NCI-H1417 treated with DMSO at 0.1 percent for 48 hours (cell line): Measurements from ENCODE around the gene BTBD7.
"Not testable (repeated sequence)": the region's sequence is repeated elsewhere in the genome, so short reads cannot be mapped to it uniquely, and the experiment has no call there.

Experiments
- DNase-seq: peaks from one replicate; lab custom pipeline; 2025; lab: John Stamatoyannopoulos, UW

Gene BTBD7

GRCh38 chr14:93332853-93333630 lies at the start of gene BTBD7:
Gene BTBD7 (minus strand): TSS chr14:93333036. CDS start chr14:93296051, 36,985 bp downstream.
- DNase-seq, result peak; percentile 86

- no peak for DNase-seq
Observed at GRCh38 chr14:93381644-93382043, 48.8 kb upstream of the BTBD7 start.

- no peak for DNase-seq
Observed at GRCh38 chr14:93379831-93380230, 47.0 kb upstream of the BTBD7 start.

- DNase-seq, result no peak
Observed at GRCh38 chr14:93375673-93376156, 42.9 kb upstream of the BTBD7 start.

- no peak for DNase-seq
Observed at GRCh38 chr14:93369713-93370266, 37.0 kb upstream of the BTBD7 start.

GRCh38 chr14:93368996-93369712 lies 36.3 kb upstream of the BTBD7 start:
- DNase-seq, result no peak

- not testable (repeated sequence) for DNase-seq
Observed at GRCh38 chr14:93354873-93355272, 22.0 kb upstream of the BTBD7 start.

- DNase-seq, result no peak
Observed at GRCh38 chr14:93348292-93348691, 15.5 kb upstream of the BTBD7 start.

- DNase-seq, result no peak
Observed at GRCh38 chr14:93347850-93348249, 15.0 kb upstream of the BTBD7 start.

GRCh38 chr14:93346926-93347721 lies 14.3 kb upstream of the BTBD7 start, which contains the start of gene COX8C:
Gene COX8C (plus strand): TSS chr14:93347182. CDS start chr14:93347269, 87 bp downstream.
- DNase-seq, result no peak

- no peak for DNase-seq
Observed at GRCh38 chr14:93343797-93344196, 11.0 kb upstream of the BTBD7 start.

- DNase-seq, result no peak
Observed at GRCh38 chr14:93343266-93343665, 10.4 kb upstream of the BTBD7 start.

GRCh38 chr14:93337884-93338283 lies 5.0 kb upstream of the BTBD7 start:
- DNase-seq, result no peak

GRCh38 chr14:93337143-93337753 lies 4.4 kb upstream of the BTBD7 start:
- no peak for DNase-seq

GRCh38 chr14:93333631-93334103 lies 831 bp upstream of the BTBD7 start:
- no peak for DNase-seq

- DNase-seq, result no peak
Observed at GRCh38 chr14:93332397-93332852, 411 bp downstream of the BTBD7 start.

- no peak for DNase-seq
Observed at GRCh38 chr14:93331728-93332396, 974 bp downstream of the BTBD7 start.

GRCh38 chr14:93331002-93331727 lies 1.7 kb downstream of the BTBD7 start:
- DNase-seq, result no peak

- DNase-seq, result no peak
Observed at GRCh38 chr14:93330609-93331000, 2.2 kb downstream of the BTBD7 start.
